Retinal pigment epithelial cell (primary cell): ENCODE results near the gene NEGR1.

Experiments used
- DNase-seq: peaks from one replicate; pipeline ENCODE4 v3.0.0-alpha.2; 2010; ENCODE audit warnings: low read depth
- H3K4me3 ChIP-seq: 2 replicates; pipeline ENCODE4 v1.5.1; 2011; ENCODE audit warnings: mild to moderate bottlenecking, low read length, control low read depth, moderate library complexity
- TF ChIP-seq, protein P1 (sequence below): conservative IDR thresholded peaks from 2 replicates; pipeline ENCODE4 v1.5.1; 2011; ENCODE audit warnings: low read depth, low read length, control low read depth, inconsistent platforms

NEGR1 gene

GRCh38 chr1:71850936-71851335, 431.4 kb downstream of the NEGR1 start:
- H3K4me3 ChIP-seq: no peak overlapping the region
- TF ChIP-seq, protein P1, sequence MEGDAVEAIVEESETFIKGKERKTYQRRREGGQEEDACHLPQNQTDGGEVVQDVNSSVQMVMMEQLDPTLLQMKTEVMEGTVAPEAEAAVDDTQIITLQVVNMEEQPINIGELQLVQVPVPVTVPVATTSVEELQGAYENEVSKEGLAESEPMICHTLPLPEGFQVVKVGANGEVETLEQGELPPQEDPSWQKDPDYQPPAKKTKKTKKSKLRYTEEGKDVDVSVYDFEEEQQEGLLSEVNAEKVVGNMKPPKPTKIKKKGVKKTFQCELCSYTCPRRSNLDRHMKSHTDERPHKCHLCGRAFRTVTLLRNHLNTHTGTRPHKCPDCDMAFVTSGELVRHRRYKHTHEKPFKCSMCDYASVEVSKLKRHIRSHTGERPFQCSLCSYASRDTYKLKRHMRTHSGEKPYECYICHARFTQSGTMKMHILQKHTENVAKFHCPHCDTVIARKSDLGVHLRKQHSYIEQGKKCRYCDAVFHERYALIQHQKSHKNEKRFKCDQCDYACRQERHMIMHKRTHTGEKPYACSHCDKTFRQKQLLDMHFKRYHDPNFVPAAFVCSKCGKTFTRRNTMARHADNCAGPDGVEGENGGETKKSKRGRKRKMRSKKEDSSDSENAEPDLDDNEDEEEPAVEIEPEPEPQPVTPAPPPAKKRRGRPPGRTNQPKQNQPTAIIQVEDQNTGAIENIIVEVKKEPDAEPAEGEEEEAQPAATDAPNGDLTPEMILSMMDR: no peak
- no peak for DNase-seq

GRCh38 chr1:71850515-71850914, 431.8 kb downstream of the NEGR1 start:
- TF ChIP-seq, protein P1: no peak
- no peak overlapping the region for H3K4me3 ChIP-seq
- no peak for DNase-seq

DNA sequence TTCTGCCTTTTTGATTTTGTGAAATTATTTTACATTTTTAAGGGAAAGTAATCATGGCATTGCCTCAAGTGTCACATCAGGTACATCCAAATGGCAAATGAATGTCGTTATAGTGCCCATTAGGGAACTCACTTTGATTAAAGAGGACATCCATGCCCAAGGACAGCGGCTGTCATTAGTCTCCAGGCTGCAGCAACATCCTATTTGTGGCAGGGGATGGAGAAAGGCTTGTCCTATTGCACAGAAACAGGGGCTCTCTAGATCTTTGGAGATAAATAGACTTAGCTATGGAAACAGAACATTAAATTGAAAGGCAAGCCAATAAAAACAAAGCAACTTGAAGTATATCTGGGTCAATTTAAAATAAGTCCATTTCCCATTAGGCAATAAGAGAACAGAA, 439.3 kb downstream of the NEGR1 start:
- no peak overlapping the region for H3K4me3 ChIP-seq
- DNase-seq: no peak
- TF ChIP-seq, protein P1: no peak

DNA sequence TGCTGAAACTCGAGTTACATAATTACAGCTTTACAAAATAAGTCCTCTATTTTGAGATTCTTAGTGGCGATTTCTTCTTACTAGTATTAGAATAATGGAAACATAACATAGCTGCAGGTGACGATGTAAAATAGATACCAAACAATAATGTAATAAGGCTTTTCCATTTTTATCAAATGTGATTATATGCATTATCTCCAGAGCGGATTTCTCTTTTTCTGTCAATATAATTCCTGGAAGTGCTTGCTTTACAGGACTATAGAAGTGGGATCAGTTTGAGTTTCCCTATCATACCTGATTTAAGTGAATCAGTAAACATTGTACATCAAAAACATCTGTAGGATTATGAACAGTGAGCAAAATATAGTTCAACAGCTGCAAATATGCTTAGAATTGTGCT, 442.5 kb downstream of the NEGR1 start:
- no peak overlapping the region for H3K4me3 ChIP-seq
- DNase-seq: no peak
- TF ChIP-seq, protein P1: no peak

DNA sequence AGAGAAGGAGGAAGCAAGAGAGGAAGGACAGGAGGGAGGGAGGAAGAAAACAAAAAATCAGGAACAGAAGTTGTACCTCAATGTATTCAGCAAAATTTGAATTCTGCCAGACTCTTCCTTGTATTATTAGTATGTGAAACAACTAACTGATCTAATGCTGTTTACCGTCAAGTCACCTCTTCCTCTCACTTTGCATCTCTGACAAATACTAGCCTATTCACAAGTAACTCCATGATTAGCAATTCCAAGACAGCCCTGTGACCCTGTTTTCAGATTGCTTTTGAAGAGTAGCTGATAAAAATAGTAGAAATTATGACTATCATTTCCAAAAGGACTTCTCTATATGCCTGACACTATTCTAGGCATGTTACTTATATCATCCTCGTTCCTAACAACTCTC, 445.4 kb downstream of the NEGR1 start:
- no peak for DNase-seq
- TF ChIP-seq, protein P1: no peak

DNA sequence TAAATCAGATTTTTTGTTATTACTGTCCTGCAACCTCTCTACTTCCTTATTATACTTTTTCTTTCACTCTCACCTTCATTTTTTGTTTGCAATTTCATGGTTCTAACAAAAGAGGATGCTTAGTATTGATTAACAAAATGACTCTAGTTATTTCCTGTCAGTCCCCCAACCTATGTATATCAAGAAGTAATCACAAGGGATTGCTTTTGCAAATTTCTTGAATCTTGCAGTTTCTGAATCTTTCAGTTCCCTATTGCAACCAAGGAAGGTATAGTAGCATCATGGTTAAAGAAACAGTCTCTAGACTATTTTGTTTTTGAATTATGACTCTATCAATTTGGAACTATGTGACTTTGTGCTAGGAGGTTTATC, 446.9 kb downstream of the NEGR1 start:
- no peak for DNase-seq
- no peak overlapping the region for H3K4me3 ChIP-seq
- TF ChIP-seq, protein P1: no peak

More for the DNA sequence above, 445.4 kb downstream of the NEGR1 start:
- no peak overlapping the region for H3K4me3 ChIP-seq

DNA sequence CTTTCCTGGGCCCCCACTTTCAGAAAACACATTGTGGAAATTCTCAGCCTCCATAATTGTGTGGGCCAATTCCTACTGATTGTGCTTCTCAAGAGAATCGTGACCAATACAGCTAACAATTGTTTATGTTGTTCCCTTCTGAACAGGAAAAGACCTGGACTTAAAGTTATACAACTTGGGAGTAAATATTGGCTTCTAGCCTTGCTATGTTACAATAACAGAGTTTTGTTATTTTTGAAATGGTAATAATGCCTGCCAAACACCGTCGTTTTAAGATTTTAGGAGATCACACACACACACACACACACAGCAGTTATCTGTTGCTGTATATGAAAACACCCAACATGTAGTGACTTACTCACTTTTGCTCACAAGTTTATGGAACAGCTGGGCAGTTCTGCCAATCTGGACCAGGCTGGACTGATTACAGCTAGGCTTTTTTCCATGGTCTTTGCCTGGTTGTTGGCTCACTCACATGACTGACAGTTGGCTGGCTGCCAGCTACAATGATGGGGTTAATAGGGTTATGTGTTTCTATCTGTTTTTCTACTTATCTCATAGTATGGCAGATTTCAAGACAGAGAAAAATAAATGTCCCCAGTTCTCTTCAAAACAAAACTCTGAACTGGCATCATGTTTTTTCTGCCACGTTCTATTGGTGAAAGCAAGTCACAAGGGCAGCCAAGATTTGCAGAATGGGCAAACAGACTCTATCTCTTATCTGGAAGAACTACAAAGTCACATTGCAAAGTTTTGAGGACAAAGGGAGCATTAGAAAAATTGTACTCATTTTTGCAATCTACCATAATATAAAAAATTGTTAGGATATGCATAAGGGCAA, 447.5 kb downstream of the NEGR1 start:
- TF ChIP-seq, protein P1: no peak
- H3K4me3 ChIP-seq: no peak overlapping the region
- DNase-seq: no peak
